Psoas muscle (tissue), 8 donors: ENCODE results near the gene MYO1G. TPM values are rescaled to one million over a fixed set of nuclear protein-coding genes. Genes with fewer than 3 reads are reported as not detected.

ENCODE experiments used
- ATAC-seq, 4 donors: fragments of 200-7000 bp; cut with Tn5 transposase; one replicate each; pipeline ENCODE4 v1.9.1; 2020; ENCODE audit warnings: moderate library complexity in 3 of 4, mild to moderate bottlenecking in 2 of 4
- DNase-seq, 2 donors: peaks; one replicate each; pipeline ENCODE4 v3.0.0-alpha.2; 2020
- H3K27ac ChIP-seq: fragments of 200-600 bp; one replicate; pipeline ENCODE4 v1.8.0; 2022
- H3K27me3 ChIP-seq, 3 donors: fragments of 200-600 bp in 1 of 3; one replicate each; pipeline versions ENCODE4 v1.6.1 to v1.8.0; 2013 to 2022; ENCODE audit warnings: low read length in 2 of 3, mild to moderate bottlenecking in 2 of 3, moderate library complexity in 1 of 3; ENCODE audit not compliant: insufficient read depth in 3 of 3
- H3K36me3 ChIP-seq, 2 donors: fragments of 200-600 bp in 1 of 2; one replicate each; pipeline versions ENCODE4 v1.6.1 to v1.8.0; 2013 to 2022; ENCODE audit warnings: low read depth in 1 of 2, mild to moderate bottlenecking in 1 of 2, moderate library complexity in 1 of 2; ENCODE audit not compliant: insufficient read depth in 1 of 2
- H3K4me1 ChIP-seq: fragments of 200-600 bp; one replicate; pipeline ENCODE4 v1.8.0; 2022
- H3K4me3 ChIP-seq: fragments of 200-600 bp; one replicate; pipeline ENCODE4 v1.8.0; 2022; ENCODE audit warnings: mild to moderate bottlenecking
- H3K9me3 ChIP-seq: fragments of 200-600 bp; one replicate; pipeline ENCODE4 v1.8.0; 2022
- CTCF ChIP-seq: fragments of 200-600 bp; IDR thresholded peaks from one replicate; pipeline ENCODE4 v1.8.0; 2022; ENCODE audit warnings: antibody characterized with exemption
- WGBS, 3 donors: extraction: QIAGEN DNeasy Blood & Tissue Kit; methylation state at CpG; one replicate each; pipeline versions ENCODE4 v1.1.6 to v1.1.7; 2013; 5-methylcytosine and 5-hydroxymethylcytosine counted together
- intact Hi-C, 2 donors: fragments of 100-400 bp; cut with DNase I; formaldehyde crosslinking; loops; one replicate each; pipeline versions ENCODE4 v1.11.0 to v1.14.2; 2022
- polyA plus RNA-seq, 3 donors: library from polyadenylated mRNA; stranded (reverse); fragments of 200-250 nt; gene quantifications; one replicate each; pipeline ENCODE4 v1.2.3, GENCODE V29; 2013
- total RNA-seq, 4 donors: library from RNA; stranded (reverse); fragmentation: NEBNext Ultra II Directional in 2 of 4; extraction: Animal tissue kit (Norgen Biotek cat#: 25700) in 2 of 4; gene quantifications; one replicate each; pipeline versions ENCODE4 v1.2.1 to v1.2.4, GENCODE V29; 2021 to 2023
- donor health status: healthy with polysubstance abuse.
- donor health status: DM: no; HTN: no; CAD: no; lungs with moderate emphysema.
- donor health status: Bipolar disorder and iron deficiency.
- donor health status: healthy.
- donor health status: DM: yes; HTN: yes; CAD: no.
- donor health status: DM: no; HTN: no; CAD: no.
- donor health status: DM: no; HTN: no; CAD: no.
- donor health status: DM: yes; HTN: yes; CAD: no.

Gene MYO1G
- total and polyA plus RNA-seq, 7 donors: 0.11 to 1.9 (median 0.41) TPM

- ATAC-seq (no peak), DNase-seq (no peak)
- H3K4me3 ChIP-seq: no peak overlapping the region
- 75 to 85% (median 77%) methylated on average over 7 of the region's 7 CpGs for WGBS, 3 donors
- H3K36me3 ChIP-seq: no peaks in the 10 kb centered on the region
- intact Hi-C loops: no loop called here
- H3K27me3 ChIP-seq: peaks cover 0 to 13% (median 0%) of the 10 kb centered on the region in 3 donors
- TF ChIP-seq CTCF: no peak
- H3K27ac ChIP-seq: no peak overlapping the region
- H3K9me3 ChIP-seq: no peaks in the 10 kb centered on the region
- peaks cover 8% of the 10 kb centered on the region for H3K4me1 ChIP-seq
Measured at GRCh38 chr7:44964384-44964830, 14.4 kb downstream of the MYO1G start.

GRCh38 chr7:44963364-44964290 is 15.2 kb downstream of the MYO1G start:
- peaks cover 0 to 13% (median 0%) of the 10 kb centered on the region in 3 donors for H3K27me3 ChIP-seq
- ATAC-seq (no peak), DNase-seq (no peak)
- TF ChIP-seq CTCF: no peak
- H3K27ac ChIP-seq: no peak overlapping the region
- no peaks in the 10 kb centered on the region for H3K36me3 ChIP-seq
- H3K4me3 ChIP-seq: peak overlapping the region; percentile 68
- H3K9me3 ChIP-seq: no peaks in the 10 kb centered on the region
- peaks cover 8% of the 10 kb centered on the region for H3K4me1 ChIP-seq
- intact Hi-C loops: no loop called here
- 90 to 93% (median 90%) methylated on average over 24 of the region's 24 CpGs for WGBS, 3 donors

- H3K27me3 ChIP-seq: peaks cover 0 to 13% (median 0%) of the 10 kb centered on the region in 3 donors
- no peaks in the 10 kb centered on the region for H3K9me3 ChIP-seq
- intact Hi-C loops: no loop called here
- DNase-seq (peak in 1 of 2 donors; percentile 47), ATAC-seq (peak; percentile 74 to 88 (median 80))
- peaks cover 8% of the 10 kb centered on the region for H3K4me1 ChIP-seq
- no peak overlapping the region for H3K27ac ChIP-seq
- no peaks in the 10 kb centered on the region for H3K36me3 ChIP-seq
- H3K4me3 ChIP-seq: peak overlapping the region; percentile 68
- no peak for TF ChIP-seq CTCF
- WGBS, 3 donors: 10 to 16% (median 11%) methylated on average over 38 to 76 of the region's 76 CpGs
Measured at GRCh38 chr7:44962483-44963251, 16.1 kb downstream of the MYO1G start.

- Histone ChIP-seq H3K4me3 (peak overlapping the region; percentile 68), H3K36me3 (no peaks in the 10 kb centered on the region), H3K4me1 (peaks cover 8% of the 10 kb centered on the region), H3K27me3 (peaks cover 0 to 13% (median 0%) of the 10 kb centered on the region in 3 donors), H3K27ac (no peak overlapping the region), H3K9me3 (no peaks in the 10 kb centered on the region)
- ATAC-seq: peak in 2 of 4 donors; percentile 18 to 32
- no peak for DNase-seq
- TF ChIP-seq CTCF: no peak
- whole genome bisulfite sequencing, 3 donors: 73 to 81% (median 77%) methylated on average over 16 of the region's 16 CpGs
- intact Hi-C loops: no loop called here
Measured at GRCh38 chr7:44961844-44962482, 16.9 kb downstream of the MYO1G start.
